Activated naive CD8-positive, alpha-beta T cell treated with anti-CD3 and anti-CD28 coated beads, Interleukin-2, amount 50 U/mL, for 16 hours (primary cell): Measurements from ENCODE around the gene MTG1.
"Not testable (repeated sequence)": the region's sequence is repeated elsewhere in the genome, so short reads cannot be mapped to it uniquely, and the experiment has no call there.

Source experiments
- DNase-seq: peaks from one replicate; pipeline ENCODE4 v3.0.0-alpha.2; 2020; ENCODE audit warnings: low read depth, low spot score

The MTG1 gene

GRCh38 chr10:133424102-133424501 lies 30.1 kb downstream of the MTG1 start:
- DNase-seq: not testable (repeated sequence)

GRCh38 chr10:133424601-133425000 lies 30.6 kb downstream of the MTG1 start, which contains the start of gene SPRN:
Gene SPRN (minus strand): TSS chr10:133424625. CDS start chr10:133423681, 944 bp downstream.
- DNase-seq: not testable (repeated sequence)

GRCh38 chr10:133429571-133429970 lies 35.6 kb downstream of the MTG1 start:
- DNase-seq: not testable (repeated sequence)

GRCh38 chr10:133431888-133432613 lies 38.1 kb downstream of the MTG1 start:
- DNase-seq: not testable (repeated sequence)

- DNase-seq: not testable (repeated sequence)
These were observed 38.8 kb downstream of the MTG1 start for GRCh38 chr10:133432789-133433188.

- no peak for DNase-seq
These were observed 44.8 kb downstream of the MTG1 start for GRCh38 chr10:133438711-133439273.

GRCh38 chr10:133439517-133440461 lies 45.8 kb downstream of the MTG1 start:
- DNase-seq: no peak

- no peak for DNase-seq
These were observed 46.8 kb downstream of the MTG1 start for GRCh38 chr10:133440633-133441285.

GRCh38 chr10:133441356-133441755 lies 47.4 kb downstream of the MTG1 start:
- DNase-seq: not testable (repeated sequence)

GRCh38 chr10:133441780-133442179 lies 47.8 kb downstream of the MTG1 start:
- DNase-seq: no peak

GRCh38 chr10:133442191-133442966 lies 48.4 kb downstream of the MTG1 start:
- DNase-seq: no peak

- no peak for DNase-seq
These were observed 49.3 kb downstream of the MTG1 start for GRCh38 chr10:133442967-133443924.

GRCh38 chr10:133444342-133445267 lies 50.6 kb downstream of the MTG1 start:
- DNase-seq: no peak

- no peak for DNase-seq
These were observed 51.3 kb downstream of the MTG1 start for GRCh38 chr10:133445268-133445732.

GRCh38 chr10:133445751-133446708 lies 52.1 kb downstream of the MTG1 start:
- no peak for DNase-seq

- no peak for DNase-seq
These were observed 53.0 kb downstream of the MTG1 start for GRCh38 chr10:133446979-133447378.

GRCh38 chr10:133448120-133448519 lies 54.2 kb downstream of the MTG1 start:
- no peak for DNase-seq
